Measurements from ENCODE around the gene EEPD1.

Gene EEPD1

DNA sequence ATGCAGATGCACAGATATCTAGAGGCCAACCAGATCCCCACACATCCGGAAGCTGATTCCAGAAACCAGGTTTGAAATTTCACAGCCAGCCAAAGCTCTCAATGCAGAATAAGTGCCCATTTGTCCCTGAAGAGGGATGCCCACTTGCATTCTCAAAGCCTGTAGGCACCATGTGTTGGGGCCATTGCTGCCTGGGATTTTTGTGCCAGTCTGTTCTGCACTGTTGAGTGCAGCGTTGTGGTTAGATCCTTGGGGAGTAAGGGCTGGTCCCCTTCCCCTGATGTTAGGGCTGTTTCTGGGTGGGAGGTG is 62.4 kb downstream of the EEPD1 start:
- no peaks in the 10 kb centered on the region for H3K9me3 ChIP-seq (ENCODE audit: severe bottlenecking)
- no peak overlapping the region for H3K27ac ChIP-seq
- DNase-seq = no peak
- no peak overlapping the region for H3K4me3 ChIP-seq (ENCODE audit: low read depth, low read length)
- no peaks in the 10 kb centered on the region for H3K27me3 ChIP-seq (ENCODE audit: insufficient read depth, low read depth, severe bottlenecking)
- H3K36me3 ChIP-seq = no peaks in the 10 kb centered on the region
- TF ChIP-seq, protein P1, sequence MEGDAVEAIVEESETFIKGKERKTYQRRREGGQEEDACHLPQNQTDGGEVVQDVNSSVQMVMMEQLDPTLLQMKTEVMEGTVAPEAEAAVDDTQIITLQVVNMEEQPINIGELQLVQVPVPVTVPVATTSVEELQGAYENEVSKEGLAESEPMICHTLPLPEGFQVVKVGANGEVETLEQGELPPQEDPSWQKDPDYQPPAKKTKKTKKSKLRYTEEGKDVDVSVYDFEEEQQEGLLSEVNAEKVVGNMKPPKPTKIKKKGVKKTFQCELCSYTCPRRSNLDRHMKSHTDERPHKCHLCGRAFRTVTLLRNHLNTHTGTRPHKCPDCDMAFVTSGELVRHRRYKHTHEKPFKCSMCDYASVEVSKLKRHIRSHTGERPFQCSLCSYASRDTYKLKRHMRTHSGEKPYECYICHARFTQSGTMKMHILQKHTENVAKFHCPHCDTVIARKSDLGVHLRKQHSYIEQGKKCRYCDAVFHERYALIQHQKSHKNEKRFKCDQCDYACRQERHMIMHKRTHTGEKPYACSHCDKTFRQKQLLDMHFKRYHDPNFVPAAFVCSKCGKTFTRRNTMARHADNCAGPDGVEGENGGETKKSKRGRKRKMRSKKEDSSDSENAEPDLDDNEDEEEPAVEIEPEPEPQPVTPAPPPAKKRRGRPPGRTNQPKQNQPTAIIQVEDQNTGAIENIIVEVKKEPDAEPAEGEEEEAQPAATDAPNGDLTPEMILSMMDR (IDR thresholded peaks at IDR 0.05; ENCODE audit: low read depth, low read length) = no peak

DNA sequence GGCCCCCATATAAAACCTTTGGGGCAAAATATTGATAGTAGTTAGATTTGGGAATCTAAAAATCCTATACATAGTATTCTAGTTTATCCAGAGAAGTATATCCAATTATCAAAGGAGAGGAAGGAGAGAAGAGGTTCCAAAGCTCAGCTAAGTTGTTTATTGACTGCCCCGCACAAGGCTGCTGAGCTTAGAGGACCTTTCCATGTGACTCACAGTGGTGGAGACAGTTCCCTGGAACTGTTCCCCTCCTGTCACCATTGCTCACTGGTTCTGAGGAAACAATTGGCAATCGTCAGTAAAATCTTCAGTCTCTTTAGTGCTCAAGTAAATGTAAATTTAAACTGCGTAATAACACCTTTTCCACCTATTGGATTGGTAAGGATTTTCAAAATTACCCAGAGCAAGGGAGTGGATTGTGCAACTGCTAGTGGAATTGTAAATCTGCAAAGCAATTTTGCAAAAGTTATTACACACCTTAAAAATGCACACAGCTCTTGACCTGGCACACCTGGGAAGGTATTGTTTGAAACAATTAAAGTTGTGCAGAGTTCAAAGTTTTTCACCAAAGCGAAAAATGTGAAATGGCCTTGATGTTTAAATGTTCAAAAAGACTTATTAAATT is 63.1 kb downstream of the EEPD1 start:
- Histone ChIP-seq H3K27me3 (ENCODE audit: insufficient read depth, low read depth, severe bottlenecking) (no peaks in the 10 kb centered on the region), H3K9me3 (ENCODE audit: severe bottlenecking) (no peaks in the 10 kb centered on the region), H3K36me3 (no peaks in the 10 kb centered on the region), H3K27ac (no peak overlapping the region), H3K4me3 (ENCODE audit: low read depth, low read length) (no peak overlapping the region)
- DNase-seq = no peak
- TF ChIP-seq, protein P1 (IDR thresholded peaks at IDR 0.05; ENCODE audit: low read depth, low read length) = no peak

DNA sequence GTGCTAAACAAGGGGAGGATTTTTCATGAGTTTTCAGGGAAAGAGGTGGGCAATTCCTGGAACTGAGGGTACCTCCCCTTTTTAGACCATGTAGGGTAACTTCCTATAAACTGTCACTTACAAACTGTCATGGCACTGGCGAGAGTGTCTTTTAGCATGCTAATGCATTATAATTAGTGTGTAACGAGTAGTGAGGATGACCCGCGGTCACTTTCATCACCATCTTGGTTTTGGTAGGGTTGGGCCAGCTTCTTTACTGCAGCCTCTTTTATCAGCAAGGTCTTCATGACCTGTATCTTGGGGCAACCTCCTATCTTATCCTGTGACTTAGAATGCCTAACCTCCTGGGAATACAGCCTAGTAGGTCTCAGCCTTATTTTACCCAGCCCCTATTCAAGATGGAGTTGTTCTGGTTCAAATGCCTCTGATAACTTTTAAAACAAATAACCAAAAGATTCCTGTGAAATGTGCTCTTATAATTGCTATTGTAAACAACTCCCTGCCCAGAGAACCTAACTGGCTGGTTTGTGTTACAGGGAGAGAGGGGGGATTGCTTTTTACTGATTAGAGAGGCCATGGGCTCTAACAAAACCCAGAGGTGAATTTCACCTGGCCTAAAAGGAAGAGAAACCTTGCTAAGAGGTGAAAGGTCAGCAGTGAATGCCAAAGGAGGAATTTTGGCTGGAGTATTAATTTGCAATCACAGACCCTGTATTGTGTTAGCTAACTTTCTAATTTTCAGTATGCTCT is 64.3 kb downstream of the EEPD1 start:
- no peak for DNase-seq
- H3K9me3 ChIP-seq (ENCODE audit: severe bottlenecking) = no peaks in the 10 kb centered on the region
- H3K4me3 ChIP-seq (ENCODE audit: low read depth, low read length) = no peak overlapping the region
- H3K36me3 ChIP-seq = no peaks in the 10 kb centered on the region
- TF ChIP-seq, protein P1 (IDR thresholded peaks at IDR 0.05; ENCODE audit: low read depth, low read length) = no peak
- no peaks in the 10 kb centered on the region for H3K27me3 ChIP-seq (ENCODE audit: insufficient read depth, low read depth, severe bottlenecking)
- H3K27ac ChIP-seq = no peak overlapping the region

DNA sequence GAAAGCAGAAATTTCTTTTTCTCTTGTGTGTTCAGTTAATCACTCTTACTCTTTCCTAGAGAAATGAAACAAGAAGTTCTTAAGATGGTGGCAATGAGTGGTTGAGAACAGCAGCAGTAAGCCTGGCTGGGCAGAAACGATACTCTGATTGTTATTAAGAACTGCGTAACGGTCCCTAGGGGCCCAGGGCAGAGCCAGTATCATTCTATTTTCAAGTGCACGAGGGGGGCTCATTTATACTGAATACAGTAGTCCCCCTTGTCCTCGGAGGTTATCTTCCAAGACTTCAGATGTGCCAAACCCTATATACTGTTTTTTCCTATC is 64.9 kb downstream of the EEPD1 start:
- Histone ChIP-seq H3K27ac (no peak overlapping the region), H3K27me3 (ENCODE audit: insufficient read depth, low read depth, severe bottlenecking) (no peaks in the 10 kb centered on the region), H3K36me3 (no peaks in the 10 kb centered on the region), H3K9me3 (ENCODE audit: severe bottlenecking) (no peaks in the 10 kb centered on the region), H3K4me3 (ENCODE audit: low read depth, low read length) (no peak overlapping the region)
- no peak for DNase-seq
- TF ChIP-seq, protein P1 (IDR thresholded peaks at IDR 0.05; ENCODE audit: low read depth, low read length) = no peak

DNA sequence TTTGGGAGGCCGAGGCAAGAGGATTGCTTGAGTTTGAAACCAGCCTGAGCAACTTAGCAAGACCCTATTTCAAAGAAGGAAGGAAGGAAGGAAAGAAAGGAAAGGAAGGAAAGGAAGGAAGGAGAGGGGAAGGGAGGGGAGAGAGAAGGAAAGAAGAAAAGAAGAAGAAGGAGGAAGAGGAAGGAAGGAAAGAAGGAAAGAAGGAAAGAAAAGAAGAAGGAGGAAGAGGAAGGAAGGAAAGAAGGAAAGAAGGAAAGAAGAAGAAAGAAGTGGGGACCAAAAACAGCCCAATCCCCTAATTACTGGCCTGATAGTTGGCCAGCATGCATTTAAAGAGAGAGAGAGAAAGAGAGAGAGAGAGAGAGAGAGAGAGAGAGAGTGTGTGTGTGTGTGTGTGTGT is 66.4 kb downstream of the EEPD1 start:
- DNase-seq = no peak
- no peak overlapping the region for H3K4me3 ChIP-seq (ENCODE audit: low read depth, low read length)
- no peaks in the 10 kb centered on the region for H3K36me3 ChIP-seq
- no peak overlapping the region for H3K27ac ChIP-seq
- H3K27me3 ChIP-seq (ENCODE audit: insufficient read depth, low read depth, severe bottlenecking) = no peaks in the 10 kb centered on the region
- H3K9me3 ChIP-seq (ENCODE audit: severe bottlenecking) = no peaks in the 10 kb centered on the region
- TF ChIP-seq, protein P1 (IDR thresholded peaks at IDR 0.05; ENCODE audit: low read depth, low read length) = no peak

DNA sequence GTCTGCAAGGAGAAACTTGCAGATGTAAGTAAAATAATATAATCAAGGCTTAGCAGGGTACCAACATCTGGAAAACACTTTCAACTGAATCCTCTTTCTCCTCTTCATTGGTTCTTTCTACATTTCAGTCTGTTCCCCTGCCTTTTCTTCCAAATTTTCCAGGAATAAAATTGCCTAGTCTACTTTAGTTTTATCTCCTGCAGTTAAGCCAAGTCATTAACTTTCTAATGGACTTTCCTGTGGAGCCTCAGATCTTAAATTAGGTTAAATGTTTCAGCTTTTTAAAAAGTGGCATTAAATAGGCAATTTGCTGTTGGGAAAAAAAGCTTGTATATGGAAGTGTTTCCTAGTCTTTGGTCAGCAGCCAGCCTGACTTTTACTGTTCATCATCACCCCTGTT is 70.8 kb downstream of the EEPD1 start:
- no peaks in the 10 kb centered on the region for H3K27me3 ChIP-seq (ENCODE audit: insufficient read depth, low read depth, severe bottlenecking)
- H3K27ac ChIP-seq = no peak overlapping the region
- TF ChIP-seq, protein P1 (IDR thresholded peaks at IDR 0.05; ENCODE audit: low read depth, low read length) = no peak
- H3K9me3 ChIP-seq (ENCODE audit: severe bottlenecking) = no peaks in the 10 kb centered on the region
- no peak for DNase-seq
- no peaks in the 10 kb centered on the region for H3K36me3 ChIP-seq
- no peak overlapping the region for H3K4me3 ChIP-seq (ENCODE audit: low read depth, low read length)
